NB4 (cell line): ENCODE results near the gene TXNRD2.

Experiments used
- DNase-seq: peaks from one replicate; pipeline ENCODE4 v3.0.0; 2010; ENCODE audit warnings: low read depth
- H3K4me3 ChIP-seq: one replicate; pipeline ENCODE4 v1.5.1; 2011; ENCODE audit warnings: mild to moderate bottlenecking, low read depth, low read length, moderate library complexity
- MYC ChIP-seq: IDR thresholded peaks from 2 replicates; pipeline ENCODE4 v1.6.1; 2011; ENCODE audit warnings: low read depth, low read length
- POLR2A ChIP-seq: IDR thresholded peaks from 2 replicates; pipeline ENCODE4 v1.6.1; 2011; ENCODE audit warnings: mild to moderate bottlenecking; ENCODE audit not compliant: insufficient read length; ENCODE audit errors: extremely low read depth
- TF ChIP-seq, protein P1 (sequence below): IDR thresholded peaks from 2 replicates; pipeline ENCODE4 v1.6.1; 2011; ENCODE audit warnings: low read depth, low read length
- TF ChIP-seq, protein P2 (sequence below): IDR thresholded peaks from one replicate; pipeline ENCODE4 v1.5.1; 2012; ENCODE audit warnings: low read depth, low read length

Gene TXNRD2

DNA sequence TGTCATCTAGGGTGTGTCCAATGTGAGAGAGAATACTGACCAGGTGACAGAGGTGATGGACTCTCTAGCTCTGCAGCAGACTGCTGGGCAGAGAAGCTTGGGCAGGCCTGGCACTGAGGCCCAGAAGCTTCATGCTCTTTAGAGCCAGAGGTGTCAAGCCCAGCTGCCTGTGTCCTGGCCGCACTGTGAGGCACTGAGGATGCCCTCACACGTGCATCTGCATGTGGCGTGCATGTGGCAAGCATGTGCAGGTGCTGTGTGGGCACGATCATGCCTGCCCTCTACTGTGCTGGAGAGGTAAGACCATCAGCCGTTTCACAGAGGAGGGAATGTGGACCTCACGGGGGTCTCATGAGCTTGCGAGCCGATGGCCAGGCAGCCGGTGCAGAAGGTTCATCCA, 15.8 kb upstream of the TXNRD2 start:
- TF ChIP-seq, protein P1, sequence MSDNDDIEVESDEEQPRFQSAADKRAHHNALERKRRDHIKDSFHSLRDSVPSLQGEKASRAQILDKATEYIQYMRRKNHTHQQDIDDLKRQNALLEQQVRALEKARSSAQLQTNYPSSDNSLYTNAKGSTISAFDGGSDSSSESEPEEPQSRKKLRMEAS = peak; percentile 54
- TF ChIP-seq MYC (no peak), POLR2A (no peak)
- TF ChIP-seq, protein P2, sequence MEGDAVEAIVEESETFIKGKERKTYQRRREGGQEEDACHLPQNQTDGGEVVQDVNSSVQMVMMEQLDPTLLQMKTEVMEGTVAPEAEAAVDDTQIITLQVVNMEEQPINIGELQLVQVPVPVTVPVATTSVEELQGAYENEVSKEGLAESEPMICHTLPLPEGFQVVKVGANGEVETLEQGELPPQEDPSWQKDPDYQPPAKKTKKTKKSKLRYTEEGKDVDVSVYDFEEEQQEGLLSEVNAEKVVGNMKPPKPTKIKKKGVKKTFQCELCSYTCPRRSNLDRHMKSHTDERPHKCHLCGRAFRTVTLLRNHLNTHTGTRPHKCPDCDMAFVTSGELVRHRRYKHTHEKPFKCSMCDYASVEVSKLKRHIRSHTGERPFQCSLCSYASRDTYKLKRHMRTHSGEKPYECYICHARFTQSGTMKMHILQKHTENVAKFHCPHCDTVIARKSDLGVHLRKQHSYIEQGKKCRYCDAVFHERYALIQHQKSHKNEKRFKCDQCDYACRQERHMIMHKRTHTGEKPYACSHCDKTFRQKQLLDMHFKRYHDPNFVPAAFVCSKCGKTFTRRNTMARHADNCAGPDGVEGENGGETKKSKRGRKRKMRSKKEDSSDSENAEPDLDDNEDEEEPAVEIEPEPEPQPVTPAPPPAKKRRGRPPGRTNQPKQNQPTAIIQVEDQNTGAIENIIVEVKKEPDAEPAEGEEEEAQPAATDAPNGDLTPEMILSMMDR = peak; percentile 5
- H3K4me3 ChIP-seq = no peak overlapping the region
- no peak for DNase-seq

DNA sequence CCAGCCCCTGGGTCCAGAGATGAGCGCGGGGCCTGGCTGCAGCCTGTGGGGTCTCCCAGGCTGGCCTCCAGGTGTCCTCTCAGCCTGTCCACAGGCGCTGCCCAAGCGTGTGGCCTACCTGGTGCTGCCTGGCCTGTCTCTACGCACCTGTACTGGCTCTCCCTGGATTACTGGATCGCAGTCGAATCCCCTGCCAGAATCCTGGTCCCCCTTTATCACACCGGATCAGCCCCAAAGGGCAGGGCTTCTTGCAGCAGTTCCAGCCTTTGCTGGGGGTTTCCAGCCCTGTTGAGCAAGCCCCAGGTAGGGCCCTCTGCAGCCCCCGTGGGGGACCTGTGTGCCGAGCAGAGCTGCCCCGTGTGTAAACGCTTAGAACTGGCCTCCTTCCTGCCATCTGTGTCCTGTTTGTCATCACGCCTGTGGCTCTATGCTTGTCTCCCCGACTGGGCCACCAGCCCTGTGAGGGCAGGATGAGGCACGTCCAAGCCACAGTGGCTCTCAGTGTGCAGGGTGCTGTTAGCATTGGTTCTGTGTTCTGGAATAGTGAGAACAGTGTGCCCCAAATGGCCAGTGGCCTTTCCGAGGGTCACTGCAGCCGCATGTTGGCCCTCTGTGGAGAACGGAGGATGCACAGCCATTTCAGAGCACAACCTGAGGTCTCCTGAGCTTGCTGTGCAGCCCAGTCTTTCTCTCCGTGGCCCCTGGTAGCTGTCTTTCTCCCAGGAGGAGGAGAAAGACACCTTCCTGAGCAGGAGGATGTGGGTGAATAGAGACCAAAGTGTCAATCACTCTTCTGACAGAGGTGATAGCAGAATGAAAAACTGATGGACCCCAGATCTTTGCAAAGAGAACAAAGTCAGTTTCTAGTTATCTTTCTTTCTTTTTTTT, 13.9 kb upstream of the TXNRD2 start:
- H3K4me3 ChIP-seq = no peak overlapping the region
- no peak for DNase-seq
- no peak for TF ChIP-seq POLR2A
- no peak for TF ChIP-seq MYC
- TF ChIP-seq, protein P2 = no peak
- TF ChIP-seq, protein P1 = no peak

DNA sequence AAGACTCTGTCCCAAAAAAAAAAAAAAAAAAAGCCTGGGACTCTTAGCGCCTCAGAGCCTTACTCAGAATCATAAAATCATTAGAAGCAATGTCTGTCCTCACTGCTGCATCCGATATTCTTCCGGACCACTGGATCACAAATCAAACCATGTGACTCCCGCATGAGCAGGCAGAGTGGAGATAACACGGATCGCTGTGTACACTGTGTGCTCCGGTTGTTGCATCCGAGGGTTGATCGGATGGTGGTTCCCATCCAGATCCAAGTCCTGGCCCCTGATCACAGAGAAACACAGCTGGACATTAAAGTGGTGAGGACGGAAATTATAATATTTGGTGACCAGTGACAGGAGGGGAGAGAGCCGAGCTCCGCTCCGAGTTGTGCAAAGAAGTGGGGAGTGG, 9.7 kb upstream of the TXNRD2 start:
- H3K4me3 ChIP-seq = no peak overlapping the region
- no peak for DNase-seq
- TF ChIP-seq, protein P1 = no peak
- TF ChIP-seq, protein P2 = no peak
- TF ChIP-seq MYC (no peak), POLR2A (no peak)

DNA sequence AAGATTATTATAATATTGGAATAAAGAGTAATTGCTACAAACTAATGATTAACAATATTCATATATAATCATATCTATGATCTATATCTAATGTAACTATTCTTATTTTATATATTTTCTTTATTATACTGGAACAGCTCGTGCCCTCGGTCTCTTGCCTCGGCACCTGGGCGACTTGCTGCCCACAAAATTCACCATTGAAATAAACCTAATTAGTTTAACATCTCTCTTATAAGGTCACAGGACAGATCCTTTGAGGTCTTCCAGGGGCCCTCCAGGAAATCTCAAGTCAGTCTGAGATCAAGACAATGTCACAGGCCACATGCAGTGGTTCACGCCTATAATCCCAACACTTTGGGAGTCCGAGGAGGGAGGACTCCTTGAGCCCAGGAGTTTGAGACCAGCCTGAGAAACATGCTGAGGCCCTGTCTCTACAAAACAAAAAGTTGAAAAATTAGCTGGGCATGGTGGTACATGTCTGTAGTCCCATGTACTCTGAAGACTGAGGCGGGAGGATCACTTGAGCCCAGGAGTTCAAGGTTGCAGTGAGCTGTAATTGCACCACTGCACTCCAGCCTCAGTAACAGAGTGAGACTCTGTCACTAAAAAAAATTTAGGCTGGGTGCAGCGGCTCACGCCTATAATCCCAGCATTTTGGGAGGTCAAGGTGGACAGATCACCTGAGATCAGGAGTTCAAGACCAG, 6.6 kb upstream of the TXNRD2 start:
- no peak overlapping the region for H3K4me3 ChIP-seq
- TF ChIP-seq MYC = no peak
- no peak for TF ChIP-seq POLR2A
- TF ChIP-seq, protein P2 = no peak
- TF ChIP-seq, protein P1 = no peak

DNA sequence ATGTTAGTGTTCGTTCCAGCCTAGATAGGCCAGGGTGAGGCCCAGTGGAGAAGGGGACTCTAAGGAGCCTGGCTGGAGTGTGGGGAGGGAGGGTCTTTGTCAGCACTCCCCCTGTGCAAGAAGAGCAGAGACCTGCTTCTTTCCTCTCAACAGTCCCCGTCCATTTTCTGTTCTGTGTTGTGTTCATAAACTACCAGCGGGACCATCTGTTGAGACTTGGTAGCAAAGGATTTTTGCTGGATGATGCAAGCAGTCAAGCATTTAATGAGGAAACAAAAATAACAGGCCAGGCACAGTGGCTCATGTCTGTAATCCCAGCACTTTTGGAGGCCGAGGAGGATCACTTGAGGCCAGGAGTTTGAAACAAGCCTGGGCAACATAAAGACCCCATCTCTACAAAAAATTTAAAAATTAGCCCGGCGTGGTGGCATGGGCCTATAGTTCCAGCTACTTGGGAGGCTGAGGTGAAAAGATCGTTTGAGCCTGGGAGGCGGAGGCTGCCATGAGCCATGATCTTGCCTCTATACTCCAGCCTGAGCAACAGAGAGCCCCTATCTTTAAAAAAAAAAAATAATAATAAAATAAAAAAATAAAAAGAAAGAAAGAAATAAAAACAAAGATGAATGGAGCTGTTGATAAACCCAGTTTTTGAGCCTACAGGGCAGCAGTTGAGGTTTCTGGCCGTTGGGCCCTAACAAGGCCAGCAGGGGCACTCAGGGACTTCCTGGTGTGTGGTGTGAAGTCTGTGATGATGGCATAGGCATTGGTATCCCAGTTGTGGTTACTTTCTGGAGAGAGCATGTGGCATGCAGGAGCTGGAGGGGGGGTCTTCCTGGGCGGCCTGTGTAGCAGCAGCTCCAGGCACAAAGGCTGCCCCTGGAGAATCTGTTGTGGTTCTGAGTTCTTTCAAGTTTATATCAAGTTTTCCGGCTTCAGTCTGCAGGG, 1.7 kb upstream of the TXNRD2 start:
- H3K4me3 ChIP-seq = peak overlapping the region; percentile 96
- peak; percentile 85 for TF ChIP-seq MYC
- TF ChIP-seq, protein P2 = no peak
- TF ChIP-seq, protein P1 = peak; percentile 84
- TF ChIP-seq POLR2A = peak; percentile 23
- DNase-seq = peak; percentile 96

More for the DNA sequence above, 6.6 kb upstream of the TXNRD2 start:
- DNase-seq = no peak
